T1000 (cell line): ENCODE data around the gene DNAAF5.

Experiments used
- DNase-seq: peaks from one replicate; lab custom pipeline; 2025; ENCODE audit warnings: mixed read lengths; lab: John Stamatoyannopoulos, UW

Gene DNAAF5

GRCh38 chr7:768881-769504 is 42.5 kb downstream of the DNAAF5 start:
- DNase-seq, result no peak

DNA sequence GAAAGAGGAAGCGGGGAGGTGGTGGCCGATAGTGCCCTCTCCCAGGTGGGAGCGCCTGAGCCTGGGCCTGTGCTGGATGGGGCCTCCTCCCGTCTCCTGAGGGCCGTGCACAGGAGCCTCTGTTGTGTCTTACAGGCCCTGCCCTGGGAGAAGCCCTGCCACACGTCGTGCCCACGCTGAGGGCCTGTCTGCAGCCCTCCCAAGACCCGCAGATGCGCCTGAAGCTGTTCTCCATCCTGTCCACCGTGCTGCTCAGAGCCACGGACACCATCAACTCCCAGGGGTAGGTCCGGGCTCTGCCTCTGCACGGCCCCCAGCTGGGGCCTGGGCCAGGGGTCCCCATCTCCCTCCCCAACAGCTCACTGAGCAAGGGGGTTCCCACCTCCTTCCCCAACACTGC is 43.8 kb downstream of the DNAAF5 start:
- DNase-seq, result no peak

DNA sequence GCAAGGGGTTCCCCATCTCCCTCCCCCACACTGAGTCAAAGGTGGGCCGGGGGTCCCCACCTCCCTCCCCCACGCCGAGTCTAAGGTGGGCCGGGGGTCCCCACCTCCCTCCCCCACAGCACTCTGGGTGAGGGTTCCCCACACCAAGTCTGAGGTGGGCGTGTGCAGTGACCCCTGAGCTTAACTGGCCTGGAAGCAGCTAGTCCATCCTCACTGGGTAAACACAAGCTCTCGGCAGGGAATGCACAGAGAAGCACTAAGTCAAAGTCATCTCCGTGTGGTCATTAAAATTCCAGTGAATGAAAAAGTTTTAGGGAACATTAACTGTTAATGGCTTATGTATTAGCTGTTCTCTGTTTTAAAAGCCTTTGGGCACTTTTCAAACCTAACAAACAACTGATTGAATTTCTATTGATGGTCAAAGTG is 44.3 kb downstream of the DNAAF5 start:
- no peak for DNase-seq

GRCh38 chr7:771234-772004 is 44.9 kb downstream of the DNAAF5 start:
- no peak for DNase-seq

GRCh38 chr7:772005-772294 is 45.5 kb downstream of the DNAAF5 start:
- no peak for DNase-seq

GRCh38 chr7:772392-772791 is 45.9 kb downstream of the DNAAF5 start:
- no peak for DNase-seq

DNA sequence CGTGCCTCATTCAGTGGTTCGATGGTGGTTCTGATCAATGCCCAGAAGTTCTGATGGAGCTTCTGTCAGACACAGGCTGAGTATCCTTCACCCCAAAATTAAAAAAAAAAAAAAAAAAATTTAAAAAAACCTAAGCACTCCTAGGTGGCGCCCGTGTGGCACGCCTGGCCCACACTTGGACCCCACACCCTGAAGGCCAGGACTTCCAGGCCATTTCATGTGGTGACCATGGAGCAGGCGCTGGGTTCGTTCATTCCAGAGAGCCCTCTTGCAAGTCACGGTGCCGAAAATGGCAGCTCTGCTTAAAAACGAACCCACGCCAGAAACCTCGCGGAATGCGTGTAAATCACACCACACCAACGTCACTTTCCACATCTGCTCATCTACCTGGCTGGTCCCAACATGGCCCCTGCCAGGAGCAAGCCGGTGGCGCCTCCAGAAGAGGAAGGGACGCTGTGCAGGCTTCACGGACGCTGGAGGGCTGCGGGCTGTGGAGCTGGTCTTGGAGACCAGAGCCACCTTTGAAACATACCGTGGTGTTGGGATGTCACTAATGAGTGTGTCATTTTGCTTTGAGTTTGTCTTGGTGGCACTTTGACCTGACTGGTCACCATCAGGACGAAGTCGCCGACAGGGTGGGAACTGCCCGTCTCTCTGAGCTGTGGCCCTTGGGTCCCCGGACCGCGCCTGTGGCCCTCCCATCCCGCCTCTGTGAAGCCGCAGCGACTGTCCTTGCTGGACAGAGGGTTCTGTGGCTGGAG is 46.5 kb downstream of the DNAAF5 start:
- no peak for DNase-seq

- no peak for DNase-seq
These were observed 47.1 kb downstream of the DNAAF5 start for GRCh38 chr7:773622-773915.

DNA sequence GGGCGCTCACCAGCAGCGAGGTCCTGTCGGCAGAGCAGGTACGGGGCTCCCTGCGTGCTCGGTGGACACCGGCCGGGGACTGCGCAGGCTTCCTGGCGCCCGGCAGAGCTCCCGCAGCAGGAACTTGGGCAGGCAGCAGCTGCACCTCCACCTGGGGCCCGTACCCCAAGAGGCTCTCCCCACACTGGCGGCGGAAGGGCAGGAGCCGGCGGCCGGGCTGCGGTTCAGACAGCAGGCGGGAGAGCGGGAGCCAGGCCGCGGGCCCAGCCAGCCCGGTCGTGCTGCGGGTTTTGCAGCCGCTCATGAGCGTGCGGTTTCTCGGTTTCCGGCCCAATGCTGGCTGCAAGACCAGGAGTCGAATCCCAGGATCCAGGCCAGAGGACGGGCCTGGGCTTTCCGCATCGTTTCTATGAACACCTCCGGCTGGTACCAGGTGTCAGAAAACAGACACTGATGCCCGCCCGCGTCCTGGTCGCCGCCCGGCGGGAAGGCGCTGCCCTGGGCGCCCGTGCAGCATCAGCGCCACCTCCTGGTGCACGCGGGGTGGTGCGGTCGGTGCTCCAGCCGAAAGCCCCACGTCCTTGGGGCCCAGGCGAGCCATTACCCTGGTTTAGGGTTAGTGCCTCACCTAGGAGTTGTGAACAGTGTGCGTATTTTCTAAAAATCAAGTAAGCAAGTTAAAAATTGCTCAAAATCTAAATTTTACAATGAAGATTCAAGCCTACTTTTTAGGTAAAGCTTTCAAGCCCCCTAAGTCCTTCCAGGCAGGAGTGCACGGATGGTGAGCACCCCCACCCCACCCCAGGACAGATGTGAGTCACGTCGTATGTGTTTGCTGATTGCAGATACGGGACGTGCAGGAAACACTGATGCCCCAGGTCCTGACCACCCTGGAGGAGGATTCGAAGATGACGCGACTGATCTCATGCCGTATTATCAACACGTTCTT is 47.9 kb downstream of the DNAAF5 start:
- no peak for DNase-seq

DNA sequence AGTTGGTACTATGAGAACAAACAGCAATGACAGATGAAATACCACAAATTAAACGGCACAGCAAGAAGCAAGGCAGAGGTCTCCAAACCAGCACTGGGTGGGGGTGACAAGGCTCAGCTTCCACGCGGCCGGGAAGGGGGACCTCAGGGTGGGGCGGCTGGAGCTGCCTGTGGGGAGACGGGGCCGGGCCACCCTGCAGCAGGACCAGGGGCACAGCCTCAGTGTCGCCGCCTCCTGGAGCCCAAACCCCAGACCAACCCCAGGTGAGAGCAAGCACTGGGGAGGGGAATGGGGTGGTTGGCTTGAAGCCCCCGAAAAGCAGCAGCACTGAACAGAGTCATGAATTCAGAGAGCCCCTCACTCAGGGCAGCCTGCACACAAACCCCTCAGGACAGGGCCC is 49.9 kb downstream of the DNAAF5 start:
- DNase-seq, result no peak

DNA sequence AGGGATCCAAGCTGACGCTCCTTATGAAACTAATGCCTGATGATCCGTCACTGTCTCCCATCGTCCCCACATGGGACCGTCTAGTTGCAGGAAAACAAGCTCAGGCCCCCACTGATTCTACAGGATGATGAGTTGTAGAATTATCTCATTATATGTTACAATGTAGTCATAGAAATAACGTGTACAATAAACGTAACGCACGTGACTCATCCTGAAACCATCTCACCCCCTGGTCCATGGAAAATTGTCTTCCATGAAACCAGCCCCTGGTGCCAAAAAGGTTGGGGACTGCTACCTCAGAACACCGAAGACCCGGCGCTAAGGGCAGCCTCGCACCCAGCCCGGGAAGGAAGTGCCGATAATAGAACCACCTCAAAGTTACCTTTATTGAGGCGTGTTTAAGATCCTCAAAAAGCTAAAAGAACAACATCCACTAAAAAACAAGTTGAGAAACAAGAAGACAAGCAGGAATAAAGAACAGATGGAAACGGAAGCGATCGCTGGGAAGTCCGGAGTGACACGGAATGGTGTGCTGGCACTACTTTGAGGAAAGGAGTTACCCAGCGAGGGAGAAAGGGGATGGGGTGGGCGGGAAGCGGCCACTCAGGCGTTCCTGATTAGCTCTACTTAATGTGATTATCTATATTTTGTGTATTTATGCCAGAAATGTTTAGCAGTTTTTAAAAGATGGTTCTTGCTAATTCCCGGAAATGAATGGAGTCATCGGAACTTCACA is 50.7 kb downstream of the DNAAF5 start:
- no peak for DNase-seq

GRCh38 chr7:777728-778078 is 51.2 kb downstream of the DNAAF5 start:
- DNase-seq, result no peak

DNA sequence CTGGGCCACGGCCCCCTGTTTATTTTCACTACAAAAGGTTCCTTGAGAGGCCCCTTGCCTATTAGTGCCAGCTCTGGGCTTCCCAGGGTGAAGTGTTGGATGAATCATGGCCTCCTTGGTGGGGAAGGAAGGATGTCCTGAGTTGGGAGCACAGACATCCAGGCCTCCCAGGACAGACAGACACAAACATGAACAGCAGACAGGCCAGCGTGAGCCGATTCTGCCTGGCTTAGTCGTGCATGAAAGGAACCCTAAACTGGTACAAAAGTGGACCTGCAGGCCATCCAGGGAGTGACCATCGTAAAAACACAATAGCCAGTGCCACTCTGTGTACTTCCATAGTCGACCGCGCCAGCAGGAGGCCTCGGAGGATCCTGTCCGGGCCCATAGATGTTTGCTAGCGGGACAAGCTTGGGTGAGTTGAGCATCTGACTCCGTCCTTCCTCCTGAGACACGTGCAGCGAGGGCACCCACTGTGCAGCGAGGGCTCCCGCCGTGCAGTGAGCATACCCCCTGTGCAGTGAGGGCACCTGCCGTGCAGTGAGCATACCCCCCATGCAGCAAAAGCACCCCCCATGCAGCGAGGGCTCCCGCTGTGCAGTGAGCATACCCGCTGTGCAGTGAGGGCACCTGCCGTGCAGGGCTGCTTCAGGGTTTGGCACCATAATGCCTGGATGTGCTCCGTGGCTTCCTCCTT is 51.9 kb downstream of the DNAAF5 start:
- no peak for DNase-seq

DNA sequence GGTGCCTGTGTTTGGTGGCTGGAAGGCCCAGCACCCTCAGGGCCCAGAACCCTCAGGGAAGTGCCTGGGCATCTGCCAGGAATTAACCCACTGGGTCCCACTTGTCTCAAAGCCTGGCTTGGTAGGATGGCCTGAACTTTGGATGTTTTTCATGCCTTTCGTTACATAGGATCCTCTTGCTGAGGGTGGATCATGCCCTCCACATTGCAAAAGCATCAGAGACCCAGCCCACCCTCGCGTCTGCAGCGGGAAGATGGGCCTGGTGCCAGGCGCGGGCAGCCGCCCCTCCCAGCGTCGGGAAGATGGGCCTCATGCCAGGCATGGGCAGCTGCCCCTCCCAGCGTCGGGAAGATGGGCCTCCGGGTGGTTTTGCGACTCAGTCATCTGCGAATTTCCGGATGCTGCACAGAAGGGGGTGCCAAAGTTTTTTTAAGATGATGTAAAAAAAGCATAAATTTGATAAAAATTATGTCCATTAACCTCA is 52.5 kb downstream of the DNAAF5 start:
- no peak for DNase-seq

GRCh38 chr7:779480-779879 is 53.0 kb downstream of the DNAAF5 start:
- no peak for DNase-seq

DNA sequence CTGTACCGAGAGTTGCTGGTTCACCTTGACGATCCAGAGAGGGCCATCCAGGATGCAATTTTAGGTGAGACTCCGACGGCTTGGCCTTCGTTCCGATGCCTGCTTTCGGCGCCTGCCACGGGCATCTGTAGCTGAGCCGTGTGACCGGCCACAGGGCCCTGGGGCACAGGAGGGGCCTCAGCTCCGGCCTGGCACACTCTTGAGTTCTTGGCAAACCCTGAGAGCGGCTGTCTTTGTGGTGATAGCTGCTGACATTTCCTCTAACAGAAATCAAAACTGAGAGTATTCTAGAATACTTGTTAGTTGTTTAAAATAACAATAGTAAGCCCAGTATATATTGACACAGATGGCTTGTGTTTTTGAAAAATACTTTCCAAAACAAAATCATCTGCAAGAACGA is 53.6 kb downstream of the DNAAF5 start:
- DNase-seq, result no peak

DNA sequence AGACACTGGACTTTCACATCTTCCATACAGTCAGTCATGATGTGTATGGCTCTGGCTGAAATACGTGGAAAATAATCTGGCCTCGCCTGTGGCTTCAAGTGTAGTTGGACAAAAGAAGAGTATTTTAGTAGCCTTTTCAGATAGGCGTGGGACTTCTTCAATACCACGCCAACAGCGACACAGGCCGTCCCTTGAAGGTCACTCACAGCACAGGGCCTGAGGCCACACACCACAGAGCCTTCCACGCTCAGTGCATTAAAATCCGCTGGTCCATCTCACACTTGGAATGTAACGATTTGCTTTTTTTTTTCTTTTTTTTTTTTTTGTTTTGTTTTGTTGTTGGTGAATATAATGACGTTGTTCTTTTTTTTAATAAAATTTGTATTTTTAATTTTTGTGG is 54.0 kb downstream of the DNAAF5 start:
- no peak for DNase-seq

DNA sequence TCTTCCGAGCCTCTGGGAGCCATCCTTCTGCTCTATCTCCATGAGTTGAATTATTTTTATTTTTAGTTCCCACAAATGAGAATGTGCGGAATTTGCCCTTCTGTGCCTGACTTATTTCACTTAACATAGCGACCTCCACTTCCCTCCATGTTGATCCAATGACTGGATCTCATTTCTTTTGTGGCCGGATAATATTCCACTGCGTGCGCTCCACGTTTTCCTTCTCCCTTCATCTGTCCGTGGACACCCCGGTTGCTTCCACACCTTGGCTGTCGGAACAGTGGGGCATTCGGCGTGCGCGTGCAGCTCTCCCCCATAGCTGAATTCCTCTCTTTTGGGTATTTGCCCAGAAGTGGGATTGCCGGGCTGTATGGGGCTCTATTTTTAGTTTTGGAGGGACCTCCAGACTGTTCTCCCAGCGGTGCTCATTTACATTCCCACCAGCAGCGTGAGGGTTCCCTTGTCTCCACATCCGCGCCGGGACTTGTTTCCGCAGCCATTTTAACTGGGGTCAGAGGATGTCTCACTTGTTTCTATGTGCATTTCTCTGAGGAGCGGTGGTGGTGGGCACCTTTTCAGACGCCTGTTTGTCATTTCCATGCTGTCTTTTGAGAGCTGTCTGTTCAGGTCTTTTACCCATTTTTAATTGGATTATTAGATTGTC is 54.8 kb downstream of the DNAAF5 start:
- no peak for DNase-seq

GRCh38 chr7:781936-782529 is 55.5 kb downstream of the DNAAF5 start:
- DNase-seq, result no peak
